ENCODE data around the gene HOXD11. TPM values are rescaled to one million over a fixed set of nuclear protein-coding genes. Genes with fewer than 3 reads are reported as not detected.

The HOXD11 gene
- total and polyA plus RNA-seq, 9 of the 15 experiments (the other 6 are each of a cell fraction or from before 2014, with no cell fraction given): not detected

- POLR2A ChIA-PET: no interaction called here
- in situ Hi-C loops (cut with MboI) (loop anchor here (10.0 to 25.0 kb wide), 2 partner anchors 658 to 1046 kb away; no protein-coding TSS in a partner anchor), intact Hi-C loops (cut with micrococcal nuclease) (no loop called here)
- CTCF ChIA-PET (ENCODE audit: low intra/inter-chr PET ratio): no interaction called here
- no peak overlapping the region for H3K9ac ChIP-seq (ENCODE audit: insufficient read depth in 1 of 2, low read depth in 2 of 2, low read length in 2 of 2)
- H3K27ac ChIP-seq (ENCODE audit: extremely low read depth, low read depth, low read length): no peak overlapping the region
- H3K27me3 ChIP-seq (ENCODE audit: control insufficient read depth in 2 of 2, insufficient read depth in 2 of 2, low read length in 2 of 2): peaks cover 58 to 85% of the 10 kb centered on the region in 2 experiments
- peaks cover 10% of the 10 kb centered on the region for H3K9me3 ChIP-seq (replicated peaks; ENCODE audit: control insufficient read depth, insufficient read depth, low read depth, low read length)
- H3K4me1 ChIP-seq (replicated peaks in 1 of 2; ENCODE audit: control insufficient read depth in 2 of 2, insufficient read depth in 2 of 2, low read length in 2 of 2): peaks cover 0 to 43% of the 10 kb centered on the region in 2 experiments; a peak in 3 of 5 replicates
- H3K4me2 ChIP-seq (ENCODE audit: insufficient read depth, low read length): no peak overlapping the region
- DNase-seq (ENCODE audit: extremely low read depth in 1 of 4, low spot score in 3 of 4) (no peak), FAIRE-seq (no peak), ATAC-seq (no peak)
- no peaks in the 10 kb centered on the region for H3K36me3 ChIP-seq (ENCODE audit: control insufficient read depth, insufficient read depth, low read length)
- no peak overlapping the region for H3K4me3 ChIP-seq
- peaks cover 4% of the 10 kb centered on the region; the same call in 1 of the 2 replicates for H4K20me1 ChIP-seq (replicated peaks; ENCODE audit: control insufficient read depth, insufficient read depth, low read length)
- no TSS peak for BruUV-seq (replicated peaks)
- no peaks in the 10 kb centered on the region for H3K9me1 ChIP-seq (ENCODE audit: control insufficient read depth, insufficient read depth, low read length)
- TF ChIP-seq ARID3A (IDR thresholded peaks at IDR 0.05; ENCODE audit: borderline replicate concordance, low read depth, low read length) (no peak), ELK1 (CRISPR knock-in tag; IDR thresholded peaks at IDR 0.05) (no peak), HLTF (IDR thresholded peaks at IDR 0.05) (no peak), ZNF277 (CRISPR knock-in tag; IDR thresholded peaks at IDR 0.05; ENCODE audit: borderline replicate concordance) (no peak), ZFP91 (CRISPR knock-in tag; IDR thresholded peaks at IDR 0.05) (no peak), ARID2 (IDR thresholded peaks at IDR 0.05) (no peak), E2F6 (IDR thresholded peaks at IDR 0.05; ENCODE audit: borderline replicate concordance in 1 of 2, extremely low read depth in 1 of 2, insufficient read depth in 1 of 2, insufficient read length in 1 of 2, low read depth in 1 of 2, low read length in 1 of 2, poor library complexity in 1 of 2, severe bottlenecking in 1 of 2) (peak in 1 of 2 experiments; percentile 24), TEAD4 (IDR thresholded peaks at IDR 0.05; ENCODE audit: low read length) (no peak), TEAD4 (CRISPR knock-in tag; IDR thresholded peaks at IDR 0.05; ENCODE audit: borderline replicate concordance) (no peak), ZNF589 (CRISPR knock-in tag; IDR thresholded peaks at IDR 0.05; ENCODE audit: low read depth) (no peak)
- WGBS (ENCODE audit: insufficient coverage, low coverage, missing lambda C conversion rate): 31% methylated on average over 51 of the region's 66 CpGs
- no peaks in the 10 kb centered on the region for H3K79me2 ChIP-seq (ENCODE audit: control insufficient read depth, insufficient read depth, low read length)
- H2AFZ ChIP-seq (ENCODE audit: low read depth, low read length): no peak overlapping the region
Observed at GRCh38 chr2:176082824-176083751, 24.0 kb upstream of the HOXD11 start.

Measured in K562 (cell line).